GM12874 (cell line): ENCODE data around the gene SPTBN5.

Experiments used
- TF ChIP-seq, protein P1 (sequence below): IDR thresholded peaks from 2 replicates; pipeline ENCODE4 v1.5.1; 2011; ENCODE audit warnings: low read depth, mild to moderate bottlenecking, control low read depth, low read length, moderate library complexity; ENCODE audit not compliant: insufficient read depth

SPTBN5 gene

DNA sequence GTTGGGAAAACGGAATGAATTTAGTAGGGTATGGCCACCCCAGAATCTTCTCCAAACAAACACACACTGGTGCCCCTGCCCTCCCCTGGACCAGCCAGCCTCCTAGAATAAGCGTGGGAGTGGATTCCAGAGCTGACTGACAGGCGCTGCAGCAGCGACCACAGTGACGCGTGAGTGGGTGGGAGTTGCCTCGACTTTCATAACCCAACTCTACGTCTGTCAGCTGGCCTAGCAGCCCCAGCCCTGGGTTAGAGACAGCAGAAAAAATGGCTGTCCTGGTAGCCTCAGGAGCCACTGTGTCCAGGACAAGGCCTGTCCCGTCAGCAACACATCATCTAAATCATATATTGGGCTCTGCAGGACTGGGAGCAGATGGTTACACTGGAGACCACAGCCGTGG lies 45.2 kb downstream of the SPTBN5 start:
- TF ChIP-seq, protein P1, sequence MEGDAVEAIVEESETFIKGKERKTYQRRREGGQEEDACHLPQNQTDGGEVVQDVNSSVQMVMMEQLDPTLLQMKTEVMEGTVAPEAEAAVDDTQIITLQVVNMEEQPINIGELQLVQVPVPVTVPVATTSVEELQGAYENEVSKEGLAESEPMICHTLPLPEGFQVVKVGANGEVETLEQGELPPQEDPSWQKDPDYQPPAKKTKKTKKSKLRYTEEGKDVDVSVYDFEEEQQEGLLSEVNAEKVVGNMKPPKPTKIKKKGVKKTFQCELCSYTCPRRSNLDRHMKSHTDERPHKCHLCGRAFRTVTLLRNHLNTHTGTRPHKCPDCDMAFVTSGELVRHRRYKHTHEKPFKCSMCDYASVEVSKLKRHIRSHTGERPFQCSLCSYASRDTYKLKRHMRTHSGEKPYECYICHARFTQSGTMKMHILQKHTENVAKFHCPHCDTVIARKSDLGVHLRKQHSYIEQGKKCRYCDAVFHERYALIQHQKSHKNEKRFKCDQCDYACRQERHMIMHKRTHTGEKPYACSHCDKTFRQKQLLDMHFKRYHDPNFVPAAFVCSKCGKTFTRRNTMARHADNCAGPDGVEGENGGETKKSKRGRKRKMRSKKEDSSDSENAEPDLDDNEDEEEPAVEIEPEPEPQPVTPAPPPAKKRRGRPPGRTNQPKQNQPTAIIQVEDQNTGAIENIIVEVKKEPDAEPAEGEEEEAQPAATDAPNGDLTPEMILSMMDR = no peak

DNA sequence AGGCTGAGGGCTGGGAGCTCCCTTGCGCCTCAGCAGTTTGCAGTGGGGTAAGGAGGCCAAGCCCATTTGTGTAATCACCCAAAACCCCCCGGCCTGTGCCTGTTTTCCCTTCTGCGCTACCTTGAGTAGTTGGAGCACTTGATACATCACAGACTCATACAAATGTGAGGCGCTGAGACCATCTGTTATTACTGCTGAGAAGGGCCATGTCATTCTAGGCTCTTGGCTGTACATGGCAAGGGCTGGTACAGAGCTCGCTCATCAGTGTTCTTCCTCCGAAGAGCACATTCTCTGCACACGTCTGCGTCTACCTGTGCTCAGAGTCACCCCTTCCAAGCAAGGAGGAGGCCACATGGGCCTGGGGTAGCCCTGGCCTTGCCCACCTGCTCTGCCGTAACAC lies 45.9 kb downstream of the SPTBN5 start:
- TF ChIP-seq, protein P1 = no peak

DNA sequence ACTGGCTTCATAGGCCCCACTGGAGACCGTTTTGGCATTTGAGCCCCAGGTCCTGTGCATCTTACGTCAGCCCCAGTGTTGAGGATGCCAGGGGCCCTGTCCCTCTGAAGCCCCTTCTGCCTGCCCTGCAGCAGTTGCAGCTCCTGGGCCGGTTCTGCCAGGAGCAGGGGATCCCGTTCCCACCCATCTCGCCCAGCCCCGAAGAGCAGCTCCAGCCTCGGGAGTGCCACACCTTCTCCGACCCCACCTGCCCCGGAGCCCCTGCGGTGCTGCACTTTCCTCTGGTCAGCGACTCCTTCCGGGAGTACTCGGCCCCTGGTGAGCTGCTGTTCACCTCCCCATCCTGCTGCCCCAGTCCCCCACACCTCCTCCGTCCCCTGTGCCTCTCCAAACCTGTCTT lies 46.6 kb downstream of the SPTBN5 start:
- TF ChIP-seq, protein P1 = no peak

DNA sequence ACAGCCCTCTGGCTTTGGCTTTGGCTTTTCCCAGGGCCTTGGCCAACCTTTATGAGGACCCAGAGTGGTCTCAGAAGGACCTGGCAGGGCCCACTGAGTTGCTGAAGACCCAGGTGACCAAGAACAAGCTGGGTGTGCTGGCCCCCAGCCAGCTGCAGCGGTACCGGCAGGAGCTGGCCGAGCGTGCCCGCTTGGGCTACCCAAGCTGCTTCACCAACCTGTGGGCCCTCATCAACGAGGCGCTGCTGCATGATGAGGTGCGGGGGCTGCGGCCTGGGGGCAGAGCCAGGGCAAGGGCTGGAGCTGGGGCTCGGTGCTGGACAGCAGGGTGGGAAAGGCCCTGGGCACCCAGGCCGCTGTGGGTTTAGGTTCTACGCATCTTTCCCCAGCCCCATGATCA lies 49.0 kb downstream of the SPTBN5 start:
- TF ChIP-seq, protein P1 = no peak

DNA sequence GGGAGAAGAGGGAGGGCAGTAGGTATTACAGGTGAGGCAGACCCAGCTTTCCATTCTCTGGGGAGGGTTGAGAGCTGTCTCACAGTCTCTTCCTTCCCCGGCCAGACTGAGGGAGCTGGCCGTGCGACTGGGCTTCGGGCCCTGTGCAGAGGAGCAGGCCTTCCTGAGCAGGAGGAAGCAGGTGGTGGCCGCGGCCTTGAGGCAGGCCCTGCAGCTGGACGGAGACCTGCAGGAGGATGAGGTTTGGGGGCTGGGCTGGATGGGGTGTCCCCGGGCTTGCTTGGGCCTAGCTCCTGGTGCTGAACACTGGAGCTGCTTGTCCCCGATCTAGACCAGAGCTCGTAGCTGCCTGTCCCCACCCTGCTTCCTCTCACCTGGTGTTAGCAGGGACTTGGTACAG lies 50.3 kb downstream of the SPTBN5 start:
- TF ChIP-seq, protein P1 = no peak

DNA sequence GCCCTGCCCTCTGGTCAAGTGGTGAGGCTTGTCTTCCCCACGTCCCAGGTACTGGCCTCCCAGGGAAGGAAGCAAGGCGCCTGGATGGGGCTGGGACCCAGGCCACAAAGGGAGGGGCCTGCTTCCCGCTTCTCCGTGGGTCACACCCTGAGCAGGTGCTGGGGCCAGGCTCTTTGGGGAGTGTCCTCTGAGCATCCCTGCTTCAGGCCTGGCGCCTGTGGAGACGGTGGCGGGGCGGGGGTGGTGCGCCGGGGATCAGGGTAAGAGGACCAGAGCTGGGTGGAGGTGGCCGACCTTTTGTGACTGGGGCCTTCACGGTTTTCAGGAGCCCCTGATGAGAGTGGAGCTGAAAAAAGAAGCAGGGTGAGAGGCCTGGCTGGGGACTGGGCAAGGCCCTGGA lies 51.6 kb downstream of the SPTBN5 start:
- TF ChIP-seq, protein P1 = no peak

DNA sequence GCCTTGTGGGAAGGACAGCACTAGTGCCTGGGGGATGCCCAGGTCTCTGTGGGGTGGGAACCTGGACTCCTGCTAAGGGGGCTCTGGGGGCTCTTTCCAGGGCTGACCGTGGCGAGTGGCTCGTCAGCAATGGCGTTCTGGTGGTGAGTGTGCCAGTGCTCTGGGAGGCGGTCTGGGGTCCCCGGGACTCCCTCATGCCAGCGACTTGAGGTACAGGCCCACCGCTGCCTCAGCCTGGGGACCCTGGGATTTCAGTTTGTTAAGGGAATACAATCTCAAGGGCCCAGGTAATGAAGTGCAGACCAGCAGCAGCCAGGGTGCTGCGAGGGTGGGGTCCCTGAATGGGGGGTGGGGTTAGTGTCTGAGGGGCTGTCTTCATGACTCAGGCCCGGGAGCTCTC lies 52.7 kb downstream of the SPTBN5 start:
- TF ChIP-seq, protein P1 = no peak

DNA sequence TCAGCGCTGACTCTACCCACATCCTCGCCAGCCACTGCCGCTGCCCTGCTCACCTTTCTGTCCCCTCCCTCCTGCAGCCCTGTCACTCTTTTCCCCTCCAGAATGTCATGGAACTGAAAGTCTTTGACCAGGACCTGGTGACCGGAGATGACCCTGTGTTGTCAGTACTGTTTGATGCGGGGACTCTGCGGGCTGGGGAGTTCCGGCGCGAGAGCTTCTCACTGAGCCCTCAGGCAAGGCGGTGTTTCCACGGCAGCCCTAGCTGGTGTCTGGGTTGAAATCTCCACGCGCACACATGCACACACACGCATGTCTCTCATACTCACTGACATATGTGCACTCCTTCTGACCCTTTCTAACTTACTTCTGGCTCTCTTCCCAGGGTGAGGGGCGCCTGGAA lies 53.2 kb downstream of the SPTBN5 start:
- TF ChIP-seq, protein P1 = no peak
